ENCODE data around the gene ALLC.
"Not testable (repeated sequence)": the region's sequence is repeated elsewhere in the genome, so short reads cannot be mapped to it uniquely, and the experiment has no call there.

The ALLC gene

GRCh38 chr2:3626812-3627499, 31.0 kb upstream of the ALLC start:
- no peak for DNase-seq

DNA sequence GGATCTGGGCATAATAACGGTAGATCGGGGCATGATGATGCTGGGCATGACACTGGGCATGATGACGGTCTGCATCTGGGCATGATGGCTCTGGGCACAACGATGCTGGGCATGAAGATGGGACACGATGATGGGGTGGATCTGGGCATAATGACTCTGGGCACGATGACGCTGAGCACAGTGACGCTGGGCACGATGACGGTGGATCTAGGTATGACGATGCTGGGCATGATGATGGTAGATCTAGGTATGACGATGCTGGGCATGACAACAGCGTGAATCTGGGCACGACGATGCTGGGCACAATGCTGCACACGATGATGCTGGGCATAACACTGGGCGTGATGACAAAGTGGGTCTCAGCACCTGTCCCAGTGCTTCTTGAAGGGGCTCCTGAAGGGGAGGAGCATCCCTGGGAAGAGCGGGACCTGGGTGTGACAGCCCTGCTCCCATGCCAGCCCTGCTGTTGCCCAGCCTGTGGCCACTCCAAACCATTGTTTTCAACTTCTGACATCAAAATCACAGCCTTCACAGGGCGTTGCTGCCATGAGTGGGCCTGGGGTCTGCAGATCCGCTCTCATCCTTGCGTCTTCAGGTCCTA, 30.4 kb upstream of the ALLC start:
- no peak for DNase-seq

DNA sequence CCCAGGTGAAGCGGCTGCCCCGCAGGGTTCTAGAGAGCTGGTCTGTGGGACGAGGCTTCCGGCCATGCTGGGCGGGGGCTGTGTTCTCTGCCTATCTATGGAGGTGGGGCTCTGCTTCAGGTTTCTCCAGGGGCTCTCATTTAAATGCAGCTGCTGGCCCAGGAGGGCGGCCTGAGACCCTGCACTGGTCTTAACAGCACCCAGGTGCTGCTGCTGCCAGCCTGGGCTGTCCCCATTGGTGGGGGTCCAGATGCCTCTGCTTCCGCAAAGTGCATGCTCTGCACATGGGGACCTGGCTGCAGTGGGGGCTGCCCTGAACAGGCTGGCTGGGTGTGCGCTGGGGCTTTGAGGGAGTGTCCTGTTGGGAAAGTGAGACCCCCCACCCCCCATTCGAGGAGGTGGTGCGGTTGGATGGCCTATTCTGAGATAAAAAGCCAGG, 29.7 kb upstream of the ALLC start:
- DNase-seq: no peak

GRCh38 chr2:3628800-3629199, 29.2 kb upstream of the ALLC start:
- peak; percentile 66 for DNase-seq

- DNase-seq: no peak
Observed at GRCh38 chr2:3630631-3631030, 27.4 kb upstream of the ALLC start.

DNA sequence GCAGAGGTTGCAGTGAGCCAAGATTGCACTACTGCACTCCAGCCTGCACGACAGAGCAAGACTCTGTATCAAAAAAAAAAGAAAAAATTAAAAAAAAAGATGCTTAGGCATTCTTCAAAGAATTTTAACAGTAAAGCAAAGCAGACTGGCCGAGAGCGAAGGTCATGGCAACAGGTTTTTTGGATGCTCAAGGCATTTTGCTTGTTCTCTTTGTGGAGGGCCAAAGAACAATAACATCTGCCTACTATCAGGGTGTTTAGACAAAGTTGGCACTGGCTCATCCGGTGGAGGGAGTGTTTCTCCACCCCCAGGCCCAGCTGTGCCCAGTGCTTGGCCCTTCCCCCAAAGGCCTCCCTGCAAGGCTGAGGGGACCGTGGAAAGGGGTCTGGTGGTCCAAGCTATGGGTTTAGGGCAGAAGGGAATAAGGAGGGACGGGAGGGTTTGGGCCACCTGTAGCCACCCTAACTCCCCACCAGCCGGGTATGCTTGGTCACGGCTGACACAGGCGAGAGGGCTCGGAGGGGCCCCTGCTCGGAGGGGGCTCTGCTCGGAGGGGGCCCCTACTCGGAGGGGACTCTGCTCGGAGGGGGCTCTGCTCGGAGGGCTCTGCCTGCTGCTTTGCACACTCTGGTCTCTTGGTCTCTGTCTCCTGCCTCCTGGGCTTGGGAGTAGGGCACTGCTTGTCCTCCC, 26.7 kb upstream of the ALLC start:
- DNase-seq: no peak

- no peak for DNase-seq
Observed at GRCh38 chr2:3631851-3632659, 25.9 kb upstream of the ALLC start.

- DNase-seq: peak; percentile 98
Observed at GRCh38 chr2:3633089-3633981, 24.7 kb upstream of the ALLC start.

- DNase-seq: no peak
Observed at GRCh38 chr2:3633982-3634595, 23.9 kb upstream of the ALLC start.

- peak; percentile 59 for DNase-seq
Observed at GRCh38 chr2:3634596-3635121, 23.3 kb upstream of the ALLC start.

- DNase-seq: peak; percentile 44
Observed at GRCh38 chr2:3635171-3635974, 22.6 kb upstream of the ALLC start.

GRCh38 chr2:3635975-3636327, 22.0 kb upstream of the ALLC start:
- DNase-seq: not testable (repeated sequence)

DNA sequence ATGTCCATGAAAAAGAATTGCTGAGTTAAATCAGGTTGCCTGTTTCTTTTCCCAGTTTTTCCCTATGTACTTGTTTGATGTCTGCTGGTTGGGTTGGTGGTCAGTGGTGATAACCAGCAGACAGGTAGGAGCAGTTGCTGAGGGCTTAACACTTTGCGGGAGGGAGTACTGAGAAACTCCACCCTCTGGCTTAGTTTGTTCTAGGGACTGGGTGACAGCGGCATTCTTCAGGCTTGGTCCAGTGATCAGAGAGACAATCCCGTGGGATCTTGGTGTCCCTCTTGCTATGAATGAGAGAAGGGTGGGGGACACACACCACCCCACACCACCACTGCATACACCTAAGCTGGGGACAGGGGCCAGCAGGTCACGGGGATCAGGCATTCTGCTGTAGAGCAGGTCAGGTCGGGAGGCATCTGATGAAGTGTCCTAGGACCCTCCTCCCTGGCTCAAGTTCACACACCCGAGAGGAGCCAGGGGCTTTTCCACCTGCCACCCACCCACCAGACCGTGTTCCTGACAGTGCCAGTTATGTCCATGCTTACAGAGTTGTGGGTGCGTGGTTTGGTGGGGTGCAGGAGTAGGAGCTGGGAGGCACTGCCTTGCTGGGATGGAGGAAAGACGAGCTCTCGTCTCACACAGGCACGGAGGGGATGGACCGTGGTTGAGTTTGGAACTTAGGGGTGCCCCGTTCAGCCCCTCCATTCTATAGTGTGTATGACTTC, 21.3 kb upstream of the ALLC start:
- no peak for DNase-seq

DNA sequence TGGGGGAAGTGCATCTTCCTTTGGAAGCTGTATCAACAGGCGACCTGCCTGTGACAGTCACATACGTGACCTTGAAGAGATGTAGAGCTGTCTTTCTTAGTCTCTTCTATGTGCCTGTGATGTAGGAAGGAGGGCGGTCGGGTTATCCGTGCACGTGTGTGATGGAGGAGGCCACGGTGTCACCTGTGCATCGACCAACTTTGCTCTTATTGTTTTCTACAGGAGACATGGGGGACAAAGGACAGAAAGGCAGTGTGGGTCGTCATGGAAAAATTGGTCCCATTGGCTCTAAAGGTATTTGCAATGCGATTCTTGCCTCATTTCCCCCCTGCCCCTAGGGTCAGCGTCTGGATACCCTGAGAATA, 20.7 kb upstream of the ALLC start:
- no peak for DNase-seq

GRCh38 chr2:3637692-3638455, 20.1 kb upstream of the ALLC start:
- no peak for DNase-seq

GRCh38 chr2:3638456-3638810, 19.6 kb upstream of the ALLC start:
- DNase-seq: no peak

DNA sequence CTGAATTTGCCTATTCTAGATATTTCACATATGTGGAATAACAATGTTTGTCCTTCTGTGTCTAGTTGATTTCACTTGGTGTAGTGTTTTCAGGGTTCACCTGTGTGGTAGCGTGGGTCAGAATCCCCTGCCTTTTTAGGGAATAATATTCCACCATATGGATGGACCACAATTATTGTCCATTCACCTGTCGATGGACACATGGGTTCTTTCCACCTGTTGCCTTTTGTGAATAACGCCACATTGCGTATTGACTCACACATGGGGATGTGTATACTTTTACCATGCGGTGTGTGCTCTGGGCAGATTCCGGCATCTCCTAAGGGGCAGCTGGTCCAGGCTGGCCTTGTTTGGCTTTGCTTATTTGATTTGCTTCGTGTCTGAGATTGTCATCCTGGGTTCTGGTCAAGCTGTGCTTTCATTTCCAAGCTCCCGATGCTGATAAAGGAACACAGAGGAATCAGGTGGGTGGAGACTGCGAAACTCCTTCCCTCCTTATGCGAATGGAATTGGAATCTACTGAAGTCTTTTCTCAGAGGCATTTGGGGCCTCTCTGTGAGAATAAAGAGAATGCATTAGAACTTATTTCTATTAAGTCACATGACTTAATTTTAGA, 18.9 kb upstream of the ALLC start:
- DNase-seq: no peak

- no peak for DNase-seq
Observed at GRCh38 chr2:3639653-3640052, 18.3 kb upstream of the ALLC start.

DNA sequence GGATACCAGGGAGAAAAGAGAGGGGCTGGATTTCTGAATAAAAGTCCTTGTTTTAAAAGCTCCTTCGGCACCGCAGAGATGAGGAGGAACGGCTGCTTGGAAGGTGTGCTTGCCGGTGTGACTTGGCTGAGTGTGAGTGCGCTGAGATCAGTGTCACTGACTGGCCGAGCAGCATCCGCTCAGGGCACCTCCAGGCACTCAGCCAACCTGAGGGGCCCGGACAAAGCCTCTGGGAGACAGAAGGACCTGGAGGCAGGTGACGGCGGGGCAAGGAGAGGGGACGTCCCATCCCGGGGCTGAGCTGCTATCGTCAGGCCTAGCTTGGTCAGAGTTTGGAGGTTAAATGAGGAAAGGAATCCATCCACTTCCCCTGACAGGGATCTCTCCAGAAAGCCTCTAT, 16.8 kb upstream of the ALLC start:
- no peak for DNase-seq

Measured in NCI-H2171 treated with DMSO at 0.1 percent for 48 hours (cell line).